HG02981 (cell line): ENCODE results near the gene EIF6.

ENCODE experiments used
- ATAC-seq: cut with Tn5 transposase; IDR thresholded peaks from one replicate; pipeline ENCODE4 v1.9.1; 2021; ENCODE audit warnings: mild to moderate bottlenecking, moderate library complexity; ENCODE audit not compliant: unreplicated experiment

The EIF6 gene

GRCh38 chr20:35314816-35315631 lies 30.5 kb upstream of the EIF6 start:
- ATAC-seq, result no peak

- no peak for ATAC-seq
Observed at GRCh38 chr20:35312318-35312717, 27.7 kb upstream of the EIF6 start.

- ATAC-seq, result no peak
Observed at GRCh38 chr20:35311822-35312221, 27.2 kb upstream of the EIF6 start.

GRCh38 chr20:35311409-35311808 lies 26.8 kb upstream of the EIF6 start:
- ATAC-seq, result no peak

GRCh38 chr20:35307666-35308653 lies 23.4 kb upstream of the EIF6 start:
- no peak for ATAC-seq

- ATAC-seq, result no peak
Observed at GRCh38 chr20:35306931-35307517, 22.5 kb upstream of the EIF6 start.

- no peak for ATAC-seq
Observed at GRCh38 chr20:35305682-35306556, 21.3 kb upstream of the EIF6 start.

GRCh38 chr20:35304956-35305355 lies 20.4 kb upstream of the EIF6 start:
- ATAC-seq, result no peak

- ATAC-seq, result peak; percentile 60
Observed at GRCh38 chr20:35303735-35304491, 19.3 kb upstream of the EIF6 start.

- no peak for ATAC-seq
Observed at GRCh38 chr20:35303382-35303734, 18.8 kb upstream of the EIF6 start.

GRCh38 chr20:35302421-35303335 lies 18.1 kb upstream of the EIF6 start:
- ATAC-seq, result no peak

- no peak for ATAC-seq
Observed at GRCh38 chr20:35301426-35301825, 16.9 kb upstream of the EIF6 start.

GRCh38 chr20:35300469-35301262 lies 16.1 kb upstream of the EIF6 start:
- no peak for ATAC-seq

- no peak for ATAC-seq
Observed at GRCh38 chr20:35299780-35300179, 15.2 kb upstream of the EIF6 start.

- ATAC-seq, result no peak
Observed at GRCh38 chr20:35298264-35298663, 13.7 kb upstream of the EIF6 start.

- ATAC-seq, result no peak
Observed at GRCh38 chr20:35297740-35298139, 13.2 kb upstream of the EIF6 start.

- ATAC-seq, result no peak
Observed at GRCh38 chr20:35297155-35297554, 12.6 kb upstream of the EIF6 start.

GRCh38 chr20:35296101-35296554 lies 11.6 kb upstream of the EIF6 start:
- no peak for ATAC-seq
